ENCODE measurements around the gene CEBPB. TPM values are rescaled to one million over a fixed set of nuclear protein-coding genes. Genes with fewer than 3 reads are reported as not detected.
A peak's percentile ranks its signal among the peaks of the same experiment; 100 is the strongest.

The CEBPB gene
- total RNA-seq, 1 experiment from 2014 or later = 137 TPM

DNA sequence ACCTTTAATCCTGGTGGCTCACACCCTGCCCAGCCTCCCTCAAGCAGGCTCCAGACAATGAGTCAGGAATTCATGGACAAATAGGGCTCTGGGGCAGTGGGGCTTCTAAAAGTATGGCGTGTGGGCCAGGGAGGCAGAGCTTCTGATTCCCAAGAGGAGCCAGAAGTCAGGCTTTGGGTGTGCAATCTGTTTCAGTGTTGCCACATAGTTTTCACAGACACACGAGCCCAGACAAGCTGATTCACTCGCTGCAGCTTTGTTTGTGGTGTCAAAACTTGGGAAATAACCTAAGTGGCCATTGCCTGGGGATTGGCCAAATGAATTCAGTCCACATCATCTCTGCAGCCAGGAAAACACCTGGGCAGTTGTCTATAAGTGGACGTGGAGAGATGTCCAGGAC lies 46.3 kb upstream of the CEBPB start:
- TF ChIP-seq, protein P1, sequence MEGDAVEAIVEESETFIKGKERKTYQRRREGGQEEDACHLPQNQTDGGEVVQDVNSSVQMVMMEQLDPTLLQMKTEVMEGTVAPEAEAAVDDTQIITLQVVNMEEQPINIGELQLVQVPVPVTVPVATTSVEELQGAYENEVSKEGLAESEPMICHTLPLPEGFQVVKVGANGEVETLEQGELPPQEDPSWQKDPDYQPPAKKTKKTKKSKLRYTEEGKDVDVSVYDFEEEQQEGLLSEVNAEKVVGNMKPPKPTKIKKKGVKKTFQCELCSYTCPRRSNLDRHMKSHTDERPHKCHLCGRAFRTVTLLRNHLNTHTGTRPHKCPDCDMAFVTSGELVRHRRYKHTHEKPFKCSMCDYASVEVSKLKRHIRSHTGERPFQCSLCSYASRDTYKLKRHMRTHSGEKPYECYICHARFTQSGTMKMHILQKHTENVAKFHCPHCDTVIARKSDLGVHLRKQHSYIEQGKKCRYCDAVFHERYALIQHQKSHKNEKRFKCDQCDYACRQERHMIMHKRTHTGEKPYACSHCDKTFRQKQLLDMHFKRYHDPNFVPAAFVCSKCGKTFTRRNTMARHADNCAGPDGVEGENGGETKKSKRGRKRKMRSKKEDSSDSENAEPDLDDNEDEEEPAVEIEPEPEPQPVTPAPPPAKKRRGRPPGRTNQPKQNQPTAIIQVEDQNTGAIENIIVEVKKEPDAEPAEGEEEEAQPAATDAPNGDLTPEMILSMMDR (IDR thresholded peaks at IDR 0.05; ENCODE audit: unreplicated experiment) = no peak
- Mint-ChIP-seq H3K27ac (ENCODE audit: unreplicated experiment) (peak overlapping the region; percentile 22), H3K4me1 (ENCODE audit: low read depth, unreplicated experiment) (peaks cover 66% of the 10 kb centered on the region), H3K27me3 (ENCODE audit: unreplicated experiment) (no peaks in the 10 kb centered on the region), H3K36me3 (ENCODE audit: insufficient read depth, unreplicated experiment) (peaks cover 45% of the 10 kb centered on the region), H3K9me3 (ENCODE audit: low read depth, unreplicated experiment) (no peaks in the 10 kb centered on the region), H3K4me3 (ENCODE audit: low read depth, unreplicated experiment) (no peak overlapping the region)
- CTCF ChIA-PET = interaction anchor here (0.6 to 1.6 kb wide), 7 partner anchors 9 to 1010 kb away, joined by 3 to 8 read pairs (median 8); partner anchors contain the start of gene PEDS1
- intact Hi-C loops (cut with micrococcal nuclease; ENCODE audit: unreplicated experiment) = no loop called here
- no TSS peak for BruUV-seq (replicated peaks)
- peak; percentile 44 for DNase-seq

DNA sequence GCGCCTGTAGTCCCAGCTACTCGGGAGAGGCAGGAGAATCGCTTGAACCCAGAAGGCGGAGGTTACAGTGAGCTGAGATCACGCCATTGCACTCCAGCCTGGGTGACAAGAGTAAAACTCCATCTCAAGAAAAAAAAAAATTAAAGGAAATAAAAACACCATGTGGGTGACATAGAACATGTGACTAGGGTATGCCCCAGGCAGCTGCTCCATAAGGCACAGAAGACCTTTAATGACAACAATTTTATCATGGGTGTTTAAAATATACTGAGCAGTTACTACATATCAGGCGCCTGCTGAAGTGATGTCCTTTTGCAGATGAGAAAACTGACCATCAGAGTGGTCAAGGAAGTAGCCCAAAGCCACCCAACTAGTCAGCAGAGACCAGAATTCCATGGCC lies 45.1 kb upstream of the CEBPB start:
- CTCF ChIA-PET = no interaction called here
- Mint-ChIP-seq H3K4me1 (ENCODE audit: low read depth, unreplicated experiment) (peaks cover 63% of the 10 kb centered on the region), H3K9me3 (ENCODE audit: low read depth, unreplicated experiment) (no peaks in the 10 kb centered on the region), H3K27ac (ENCODE audit: unreplicated experiment) (no peak overlapping the region), H3K36me3 (ENCODE audit: insufficient read depth, unreplicated experiment) (peaks cover 44% of the 10 kb centered on the region), H3K27me3 (ENCODE audit: unreplicated experiment) (no peaks in the 10 kb centered on the region), H3K4me3 (ENCODE audit: low read depth, unreplicated experiment) (no peak overlapping the region)
- no peak for DNase-seq
- TF ChIP-seq, protein P1 (IDR thresholded peaks at IDR 0.05; ENCODE audit: unreplicated experiment) = no peak
- no TSS peak for BruUV-seq (replicated peaks)
- intact Hi-C loops (cut with micrococcal nuclease; ENCODE audit: unreplicated experiment) = no loop called here

DNA sequence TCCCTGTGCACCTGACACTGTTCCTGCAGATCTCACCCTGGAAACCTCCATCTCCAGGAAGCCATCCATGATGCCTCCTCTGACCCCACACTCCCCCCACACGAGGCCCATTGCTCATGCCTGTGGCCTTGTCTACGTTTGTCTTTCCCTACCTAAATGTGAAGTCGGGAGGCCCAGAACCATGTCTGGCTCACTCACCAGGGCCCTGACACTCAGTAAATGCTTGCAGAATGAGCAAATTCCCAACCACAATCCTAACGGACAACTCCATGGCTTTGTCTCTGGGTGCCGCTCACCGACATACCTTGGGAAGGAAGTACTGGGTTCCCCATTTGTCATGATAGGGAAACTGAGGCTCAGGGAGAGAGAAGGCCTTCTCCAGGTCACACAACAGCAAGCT lies 44.4 kb upstream of the CEBPB start:
- intact Hi-C loops (cut with micrococcal nuclease; ENCODE audit: unreplicated experiment) = no loop called here
- Mint-ChIP-seq H3K4me3 (ENCODE audit: low read depth, unreplicated experiment) (no peak overlapping the region), H3K27ac (ENCODE audit: unreplicated experiment) (peak overlapping the region; percentile 63), H3K9me3 (ENCODE audit: low read depth, unreplicated experiment) (no peaks in the 10 kb centered on the region), H3K27me3 (ENCODE audit: unreplicated experiment) (no peaks in the 10 kb centered on the region), H3K36me3 (ENCODE audit: insufficient read depth, unreplicated experiment) (peaks cover 49% of the 10 kb centered on the region), H3K4me1 (ENCODE audit: low read depth, unreplicated experiment) (peaks cover 65% of the 10 kb centered on the region)
- no peak for DNase-seq
- CTCF ChIA-PET = no interaction called here
- TF ChIP-seq, protein P1 (IDR thresholded peaks at IDR 0.05; ENCODE audit: unreplicated experiment) = no peak
- BruUV-seq (replicated peaks) = no TSS peak

DNA sequence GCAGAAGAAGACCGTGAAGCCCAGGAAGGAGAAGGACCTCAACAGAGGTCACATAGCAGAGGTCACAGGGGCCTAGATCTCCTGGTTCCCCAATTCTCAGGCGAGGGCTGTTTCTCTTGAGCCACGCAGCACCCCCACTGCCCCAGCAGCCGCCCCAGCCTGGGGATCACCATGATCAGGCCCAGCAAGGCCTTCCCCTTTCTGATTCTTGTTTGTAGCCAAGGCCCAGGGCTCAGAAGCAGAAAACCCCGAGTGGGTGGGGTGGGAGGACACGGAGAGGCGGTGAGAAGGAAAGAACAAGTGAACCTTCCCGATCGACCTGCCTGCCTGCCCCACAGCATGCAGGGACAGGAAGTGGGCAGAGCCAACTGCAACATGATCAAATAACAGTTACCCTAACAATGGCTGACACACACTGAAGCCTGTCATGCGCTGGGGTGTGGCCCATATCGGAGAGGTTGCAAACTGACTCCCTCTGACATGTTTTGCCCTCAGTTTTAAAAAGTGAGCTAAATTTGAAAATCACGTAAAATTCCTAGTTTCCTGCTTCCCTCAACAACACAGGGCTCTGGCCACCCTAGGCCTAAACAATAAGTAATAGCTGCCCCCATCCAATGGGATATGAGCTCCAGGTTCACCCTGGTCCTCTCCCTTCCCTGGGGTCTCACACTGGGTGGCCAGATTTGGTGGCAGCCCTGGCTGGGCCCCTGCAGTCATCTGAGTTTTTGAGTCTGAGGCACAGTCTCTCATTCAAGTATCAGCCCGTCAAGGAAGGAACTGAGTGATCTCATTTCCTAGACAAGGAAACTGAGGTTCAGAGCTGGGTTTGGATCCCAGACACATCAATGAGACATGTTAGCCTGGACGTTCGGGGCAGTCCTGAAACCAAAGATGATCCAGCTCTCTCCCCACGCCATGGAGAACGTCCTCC lies 43.6 kb upstream of the CEBPB start:
- peak; percentile 77 for DNase-seq
- no peaks in the 10 kb centered on the region for H3K9me3 Mint-ChIP-seq (ENCODE audit: low read depth, unreplicated experiment)
- TF ChIP-seq, protein P1 (IDR thresholded peaks at IDR 0.05; ENCODE audit: unreplicated experiment) = no peak
- peaks cover 71% of the 10 kb centered on the region for H3K4me1 Mint-ChIP-seq (ENCODE audit: low read depth, unreplicated experiment)
- peak overlapping the region; percentile 63 for H3K27ac Mint-ChIP-seq (ENCODE audit: unreplicated experiment)
- no TSS peak for BruUV-seq (replicated peaks)
- H3K27me3 Mint-ChIP-seq (ENCODE audit: unreplicated experiment) = no peaks in the 10 kb centered on the region
- peaks cover 54% of the 10 kb centered on the region for H3K36me3 Mint-ChIP-seq (ENCODE audit: insufficient read depth, unreplicated experiment)
- intact Hi-C loops (cut with micrococcal nuclease; ENCODE audit: unreplicated experiment) = no loop called here
- peak overlapping the region; percentile 6 for H3K4me3 Mint-ChIP-seq (ENCODE audit: low read depth, unreplicated experiment)
- CTCF ChIA-PET = interaction anchor here (0.5 to 1.4 kb wide), 3 partner anchors 8 to 40 kb away, joined by 3 to 9 read pairs (median 5); no protein-coding TSS in a partner anchor

All from Calu3 (cell line).